Smooth muscle cell (in vitro differentiated cells): ENCODE measurements around the gene POFUT2. TPM values are rescaled to one million over a fixed set of nuclear protein-coding genes. Genes with fewer than 3 reads are reported as not detected.

Experiments used
- DNase-seq: peaks from one replicate; lab custom pipeline; 2025; ENCODE audit not compliant: unreplicated experiment; lab: John Stamatoyannopoulos, UW
- H2AFZ ChIP-seq: fragments of 200-600 bp; sonication (generic); 2 replicates; pipeline ENCODE4 v1.6.0; 2016; ENCODE audit warnings: antibody characterized with exemption, low read depth, mild to moderate bottlenecking
- H3F3A ChIP-seq: fragments of 200-600 bp; sonication (generic); 2 replicates; pipeline ENCODE4 v1.6.0; 2017; ENCODE audit warnings: antibody characterized with exemption, low read depth
- H3K27ac ChIP-seq: fragments of 200-600 bp; sonication (generic); 2 replicates; pipeline ENCODE4 v1.5.1; 2016; ENCODE audit warnings: low read depth, mild to moderate bottlenecking
- H3K27me3 ChIP-seq: fragments of 200-600 bp; sonication (generic); 2 replicates; pipeline ENCODE4 v1.6.1; 2016; ENCODE audit warnings: low read depth, mild to moderate bottlenecking
- H3K36me3 ChIP-seq: fragments of 200-600 bp; sonication (generic); 2 replicates; pipeline ENCODE4 v1.5.1; 2016; ENCODE audit warnings: low read depth
- H3K4me1 ChIP-seq: fragments of 200-600 bp; sonication (generic); 2 replicates; pipeline ENCODE4 v1.5.1; 2016; ENCODE audit warnings: low read depth
- H3K4me2 ChIP-seq: fragments of 200-600 bp; sonication (generic); 2 replicates; pipeline ENCODE4 v1.6.0; 2016; ENCODE audit warnings: mild to moderate bottlenecking
- H3K4me3 ChIP-seq: fragments of 200-600 bp; sonication (generic); 2 replicates; pipeline ENCODE4 v1.5.1; 2016; ENCODE audit warnings: mild to moderate bottlenecking
- H3K79me2 ChIP-seq: fragments of 200-600 bp; sonication (generic); 2 replicates; pipeline ENCODE4 v1.6.0; 2016; ENCODE audit warnings: low read depth, mild to moderate bottlenecking
- H3K9ac ChIP-seq: fragments of 200-600 bp; sonication (generic); 2 replicates; pipeline ENCODE4 v1.6.0; 2016; ENCODE audit warnings: low read depth
- H3K9me3 ChIP-seq: fragments of 200-600 bp; sonication (generic); replicated peaks from 2 replicates; pipeline ENCODE4 v1.5.1; 2016; ENCODE audit warnings: low read depth
- H4K20me1 ChIP-seq: fragments of 200-600 bp; sonication (generic); 2 replicates; pipeline ENCODE4 v1.6.0; 2016; ENCODE audit warnings: low read depth
- WGBS: methylation state at CpG from one replicate; pipeline ENCODE4 v1.1.7; 2016; ENCODE audit warnings: low lambda C conversion rate; 5-methylcytosine and 5-hydroxymethylcytosine counted together
- polyA plus RNA-seq: library from polyadenylated mRNA; unstranded; fragments of >200 nt; fragmentation: Nextera tagmentation; extraction: Ambion mirVana; gene quantifications from 2 replicates; pipeline ENCODE4 v1.2.1, GENCODE V29; 2016
- total RNA-seq: library from RNA; depleted of rRNA; stranded (reverse); fragments of >200 nt; gene quantifications from 2 replicates; pipeline ENCODE4 v1.2.3, GENCODE V29; 2014
- TF ChIP-seq, protein P1 (sequence below): fragments of 200-600 bp; sonication (generic); IDR thresholded peaks from 2 replicates; pipeline ENCODE4 v1.5.1; 2017; ENCODE audit warnings: borderline replicate concordance, mild to moderate bottlenecking, antibody characterized with exemption; ENCODE audit not compliant: insufficient read depth, poor library complexity, severe bottlenecking

The POFUT2 gene
- total and polyA plus RNA-seq, 2 experiments from 2014 or later: 32.1 to 70.0 TPM

DNA sequence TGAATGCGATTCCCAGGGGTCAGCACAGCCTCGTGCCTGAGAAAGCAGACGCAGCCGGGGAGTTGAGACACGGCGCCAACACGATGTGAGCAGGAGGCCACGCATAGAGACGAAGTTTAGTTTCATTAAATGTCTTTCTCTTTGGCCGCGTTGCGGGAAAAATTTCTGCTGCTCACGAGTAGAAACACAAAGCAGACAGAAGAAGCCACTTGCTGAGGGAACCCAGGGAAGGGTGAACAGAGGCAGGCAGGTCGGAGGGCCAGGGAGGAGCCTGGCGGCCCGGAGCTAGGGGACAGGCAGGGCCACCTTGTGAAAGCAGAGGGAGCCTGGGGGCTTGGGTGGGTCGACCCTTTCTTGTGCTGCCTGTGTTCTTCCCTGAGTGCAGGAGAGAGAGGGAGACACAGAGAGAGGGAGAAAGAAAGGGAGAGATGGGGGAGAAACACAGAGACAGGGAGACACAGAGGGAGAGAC is 33.2 kb downstream of the POFUT2 start:
- no peak overlapping the region for H3K9ac ChIP-seq
- no peaks in the 10 kb centered on the region for H4K20me1 ChIP-seq
- H3F3A ChIP-seq: no peaks in the 10 kb centered on the region
- no peak overlapping the region for H3K4me2 ChIP-seq
- no peak overlapping the region for H3K4me3 ChIP-seq
- no peaks in the 10 kb centered on the region for H3K36me3 ChIP-seq
- no peak for DNase-seq
- H3K4me1 ChIP-seq: peaks cover 10% of the 10 kb centered on the region
- no peak overlapping the region for H3K27ac ChIP-seq
- no peaks in the 10 kb centered on the region for H3K9me3 ChIP-seq
- no peaks in the 10 kb centered on the region for H3K27me3 ChIP-seq
- H3K79me2 ChIP-seq: no peaks in the 10 kb centered on the region
- TF ChIP-seq, protein P1, sequence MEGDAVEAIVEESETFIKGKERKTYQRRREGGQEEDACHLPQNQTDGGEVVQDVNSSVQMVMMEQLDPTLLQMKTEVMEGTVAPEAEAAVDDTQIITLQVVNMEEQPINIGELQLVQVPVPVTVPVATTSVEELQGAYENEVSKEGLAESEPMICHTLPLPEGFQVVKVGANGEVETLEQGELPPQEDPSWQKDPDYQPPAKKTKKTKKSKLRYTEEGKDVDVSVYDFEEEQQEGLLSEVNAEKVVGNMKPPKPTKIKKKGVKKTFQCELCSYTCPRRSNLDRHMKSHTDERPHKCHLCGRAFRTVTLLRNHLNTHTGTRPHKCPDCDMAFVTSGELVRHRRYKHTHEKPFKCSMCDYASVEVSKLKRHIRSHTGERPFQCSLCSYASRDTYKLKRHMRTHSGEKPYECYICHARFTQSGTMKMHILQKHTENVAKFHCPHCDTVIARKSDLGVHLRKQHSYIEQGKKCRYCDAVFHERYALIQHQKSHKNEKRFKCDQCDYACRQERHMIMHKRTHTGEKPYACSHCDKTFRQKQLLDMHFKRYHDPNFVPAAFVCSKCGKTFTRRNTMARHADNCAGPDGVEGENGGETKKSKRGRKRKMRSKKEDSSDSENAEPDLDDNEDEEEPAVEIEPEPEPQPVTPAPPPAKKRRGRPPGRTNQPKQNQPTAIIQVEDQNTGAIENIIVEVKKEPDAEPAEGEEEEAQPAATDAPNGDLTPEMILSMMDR: no peak
- H2AFZ ChIP-seq: no peak overlapping the region
- 90% methylated on average over 17 of the region's 17 CpGs for WGBS

DNA sequence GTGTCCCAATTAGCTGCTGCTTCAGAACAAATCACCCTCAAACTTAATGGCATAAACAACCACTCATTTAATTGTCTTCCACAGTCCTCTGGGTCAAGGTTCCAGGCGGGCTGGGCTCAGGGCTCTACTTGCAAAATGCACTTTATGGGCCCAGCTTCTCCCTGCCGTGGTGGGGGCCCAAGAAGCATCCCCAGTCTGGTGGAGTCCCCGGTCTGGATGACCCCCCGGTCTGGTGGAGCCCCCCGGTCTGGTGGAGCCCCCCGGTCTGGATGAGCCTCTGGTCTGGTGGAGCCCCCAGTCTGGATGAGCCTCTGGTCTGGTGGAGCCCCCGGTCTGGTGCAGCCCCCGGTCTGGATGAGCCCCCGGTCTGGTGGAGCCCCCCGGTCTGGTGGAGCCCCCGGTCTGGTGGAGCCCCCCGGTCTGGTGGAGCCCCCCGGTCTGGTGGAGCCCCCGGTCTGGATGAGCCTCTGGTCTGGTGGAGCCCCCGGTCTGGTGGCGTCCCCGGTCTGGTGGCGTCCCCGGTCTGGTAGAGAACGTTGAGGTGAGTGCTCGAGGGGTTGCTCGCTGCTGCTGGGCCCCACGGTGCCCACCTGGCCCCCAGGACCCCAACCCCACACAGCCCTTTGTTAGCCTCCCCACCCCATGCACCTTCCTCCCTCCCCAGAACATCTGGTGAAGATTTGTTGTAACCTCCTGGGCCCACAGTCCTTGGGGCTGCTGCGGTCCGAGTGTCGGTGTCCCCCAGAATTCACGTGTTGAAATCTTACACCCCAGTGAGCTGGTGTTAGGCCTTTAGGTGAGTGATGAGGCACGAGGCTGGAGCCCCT is 33.8 kb downstream of the POFUT2 start:
- no peak overlapping the region for H3K9ac ChIP-seq
- 97% methylated on average over 28 of the region's 28 CpGs for WGBS
- H3K4me2 ChIP-seq: no peak overlapping the region

DNA sequence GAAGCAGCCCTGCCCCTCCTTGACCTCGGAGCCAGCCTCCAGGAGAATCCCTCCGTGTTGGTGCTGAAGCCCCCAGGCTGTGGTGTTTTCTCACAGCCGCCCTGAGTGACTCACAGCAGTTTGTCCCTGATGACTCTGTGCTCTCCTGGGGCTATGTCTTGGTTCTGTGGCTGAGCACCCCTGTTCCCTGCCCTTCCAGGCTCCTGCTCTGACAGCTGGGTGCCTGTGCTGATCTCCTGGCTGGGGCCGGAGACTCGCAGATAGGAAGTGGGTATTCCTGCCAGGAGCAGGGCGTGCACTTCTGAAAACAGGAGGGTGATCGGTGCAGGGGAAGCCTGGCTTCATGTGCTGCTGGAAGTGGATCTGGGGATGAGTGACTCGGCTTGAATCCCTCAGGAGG is 34.5 kb downstream of the POFUT2 start:
- H4K20me1 ChIP-seq: no peaks in the 10 kb centered on the region
- H3K36me3 ChIP-seq: no peaks in the 10 kb centered on the region
- no peak overlapping the region for H3K27ac ChIP-seq
- H3K4me1 ChIP-seq: peaks cover 10% of the 10 kb centered on the region
- no peak overlapping the region for H3K4me3 ChIP-seq
- 23% methylated on average over 7 of the region's 8 CpGs for WGBS
- no peak overlapping the region for H2AFZ ChIP-seq
- H3K79me2 ChIP-seq: no peaks in the 10 kb centered on the region
- no peaks in the 10 kb centered on the region for H3F3A ChIP-seq
- H3K9ac ChIP-seq: no peak overlapping the region
- no peaks in the 10 kb centered on the region for H3K9me3 ChIP-seq
- DNase-seq: no peak
- TF ChIP-seq, protein P1: no peak
- peak overlapping the region; percentile 43 for H3K4me2 ChIP-seq
- H3K27me3 ChIP-seq: peaks cover 2% of the 10 kb centered on the region

More for the DNA sequence above, 33.8 kb downstream of the POFUT2 start:
- TF ChIP-seq, protein P1: no peak
- H3K9me3 ChIP-seq: no peaks in the 10 kb centered on the region
- H3K4me1 ChIP-seq: peaks cover 10% of the 10 kb centered on the region
- no peaks in the 10 kb centered on the region for H3K79me2 ChIP-seq
- no peak overlapping the region for H3K27ac ChIP-seq
- no peak overlapping the region for H2AFZ ChIP-seq
- no peaks in the 10 kb centered on the region for H3F3A ChIP-seq
- DNase-seq: no peak
- no peak overlapping the region for H3K4me3 ChIP-seq
- no peaks in the 10 kb centered on the region for H3K27me3 ChIP-seq
- H4K20me1 ChIP-seq: no peaks in the 10 kb centered on the region
- H3K36me3 ChIP-seq: no peaks in the 10 kb centered on the region
